ENCODE results near the gene RASA1. TPM values are rescaled to one million over a fixed set of nuclear protein-coding genes. Genes with fewer than 3 reads are reported as not detected.

Gene RASA1
- total RNA-seq, 4 donors from 2014 or later, result 25.9 to 59.9 (median 46.3) TPM

GRCh38 chr5:87418506-87418905, 150.8 kb downstream of the RASA1 start:
- H3K36me3 ChIP-seq, result no peaks in the 10 kb centered on the region
- H3K27ac ChIP-seq, result no peak overlapping the region
- H3K9me3 ChIP-seq, result no peaks in the 10 kb centered on the region
- DNase-seq, result no peak
- H3K4me3 ChIP-seq, result no peak overlapping the region
- intact Hi-C loops (cut with DNase I; ENCODE audit: low total_unique reads), result no loop called here
- H3K4me1 ChIP-seq, result no peaks in the 10 kb centered on the region
- H3K27me3 ChIP-seq, result no peaks in the 10 kb centered on the region
- TF ChIP-seq CTCF (IDR thresholded peaks at IDR 0.05) (no peak), POLR2A (IDR thresholded peaks at IDR 0.05) (no peak)

GRCh38 chr5:87421307-87421706, 153.6 kb downstream of the RASA1 start:
- intact Hi-C loops (cut with DNase I; ENCODE audit: low total_unique reads), result no loop called here
- H3K9me3 ChIP-seq, result no peaks in the 10 kb centered on the region
- H3K4me1 ChIP-seq, result no peaks in the 10 kb centered on the region
- DNase-seq, result no peak
- H3K27me3 ChIP-seq, result no peaks in the 10 kb centered on the region
- TF ChIP-seq POLR2A (IDR thresholded peaks at IDR 0.05) (no peak), CTCF (IDR thresholded peaks at IDR 0.05) (no peak)
- H3K27ac ChIP-seq, result no peak overlapping the region
- no peaks in the 10 kb centered on the region for H3K36me3 ChIP-seq
- H3K4me3 ChIP-seq, result no peak overlapping the region

GRCh38 chr5:87423755-87424154, 156.1 kb downstream of the RASA1 start:
- Histone ChIP-seq H3K36me3 (no peaks in the 10 kb centered on the region), H3K27me3 (no peaks in the 10 kb centered on the region), H3K4me1 (no peaks in the 10 kb centered on the region), H3K9me3 (no peaks in the 10 kb centered on the region), H3K27ac (no peak overlapping the region), H3K4me3 (no peak overlapping the region)
- intact Hi-C loops (cut with DNase I; ENCODE audit: low total_unique reads), result no loop called here
- DNase-seq, result no peak
- TF ChIP-seq POLR2A (IDR thresholded peaks at IDR 0.05) (no peak), CTCF (IDR thresholded peaks at IDR 0.05) (no peak)

GRCh38 chr5:87430863-87431457, 163.3 kb downstream of the RASA1 start:
- no peaks in the 10 kb centered on the region for H3K4me1 ChIP-seq
- H3K9me3 ChIP-seq, result no peaks in the 10 kb centered on the region
- no peak overlapping the region for H3K27ac ChIP-seq
- no peaks in the 10 kb centered on the region for H3K36me3 ChIP-seq
- no peaks in the 10 kb centered on the region for H3K27me3 ChIP-seq
- no peak overlapping the region for H3K4me3 ChIP-seq
- no peak for TF ChIP-seq CTCF (IDR thresholded peaks at IDR 0.05)
- no peak for TF ChIP-seq POLR2A (IDR thresholded peaks at IDR 0.05)
- intact Hi-C loops (cut with DNase I; ENCODE audit: low total_unique reads), result no loop called here
- no peak for DNase-seq

GRCh38 chr5:87432460-87432859, 164.8 kb downstream of the RASA1 start:
- DNase-seq, result no peak
- no peak overlapping the region for H3K27ac ChIP-seq
- TF ChIP-seq CTCF (IDR thresholded peaks at IDR 0.05), result no peak
- no peaks in the 10 kb centered on the region for H3K9me3 ChIP-seq
- no peak overlapping the region for H3K4me3 ChIP-seq
- H3K36me3 ChIP-seq, result no peaks in the 10 kb centered on the region
- intact Hi-C loops (cut with DNase I; ENCODE audit: low total_unique reads), result no loop called here
- no peaks in the 10 kb centered on the region for H3K27me3 ChIP-seq
- H3K4me1 ChIP-seq, result no peaks in the 10 kb centered on the region
